ENCODE data around the gene THADA. TPM values are rescaled to one million over a fixed set of nuclear protein-coding genes. Genes with fewer than 3 reads are reported as not detected.
"Not testable (repeated sequence)": the region's sequence is repeated elsewhere in the genome, so short reads cannot be mapped to it uniquely, and the experiment has no call there.

The THADA gene
- total RNA-seq, 2 experiments from 2014 or later = 26.2 to 32.2 TPM

- peaks cover 6% of the 10 kb centered on the region for H3K4me1 Mint-ChIP-seq
- H3K27ac Mint-ChIP-seq = no peak overlapping the region
- ChIA-PET CTCF (no interaction called here), POLR2A (no interaction called here)
- peaks cover 24% of the 10 kb centered on the region for H3K9me3 Mint-ChIP-seq
- H3K36me3 Mint-ChIP-seq (ENCODE audit: low read depth) = peaks cover 74% of the 10 kb centered on the region
- no peaks in the 10 kb centered on the region for H3K27me3 Mint-ChIP-seq
- no peak overlapping the region for H3K4me3 Mint-ChIP-seq
- no peak for DNase-seq
Observed at GRCh38 chr2:43288417-43289305, 307.2 kb downstream of the THADA start.

GRCh38 chr2:43285987-43286386, 309.9 kb downstream of the THADA start:
- ChIA-PET CTCF (interaction anchor here (0.7 kb wide), 1 partner anchor 1005 kb away, joined by 3 read pairs; no protein-coding TSS in a partner anchor), POLR2A (no interaction called here)
- Mint-ChIP-seq H3K27me3 (no peaks in the 10 kb centered on the region), H3K9me3 (peaks cover 30% of the 10 kb centered on the region), H3K4me1 (no peaks in the 10 kb centered on the region), H3K36me3 (ENCODE audit: low read depth) (peaks cover 83% of the 10 kb centered on the region), H3K27ac (no peak overlapping the region), H3K4me3 (no peak overlapping the region)
- no peak for DNase-seq

GRCh38 chr2:43284967-43285366, 310.9 kb downstream of the THADA start:
- Mint-ChIP-seq H3K36me3 (ENCODE audit: low read depth) (peaks cover 76% of the 10 kb centered on the region), H3K27ac (no peak overlapping the region), H3K27me3 (no peaks in the 10 kb centered on the region), H3K9me3 (peaks cover 30% of the 10 kb centered on the region), H3K4me1 (no peaks in the 10 kb centered on the region), H3K4me3 (no peak overlapping the region)
- ChIA-PET CTCF (interaction anchor here (0.8 to 1.3 kb wide), 2 partner anchors 9 to 42 kb away, joined by 3 read pairs; no protein-coding TSS in a partner anchor), POLR2A (no interaction called here)
- DNase-seq = no peak

- H3K27ac Mint-ChIP-seq, DNase-seq, H3K27me3 Mint-ChIP-seq, POLR2A ChIA-PET, H3K4me3 Mint-ChIP-seq, H3K4me1 Mint-ChIP-seq: not testable (repeated sequence)
- H3K9me3 Mint-ChIP-seq = peaks cover 30% of the 10 kb centered on the region
- CTCF ChIA-PET = interaction anchor here (0.8 to 1.3 kb wide), 2 partner anchors 8 to 43 kb away, joined by 3 read pairs; no protein-coding TSS in a partner anchor
- peaks cover 77% of the 10 kb centered on the region for H3K36me3 Mint-ChIP-seq (ENCODE audit: low read depth)
Observed at GRCh38 chr2:43284347-43284746, 311.5 kb downstream of the THADA start.

- Mint-ChIP-seq H3K36me3 (ENCODE audit: low read depth) (peaks cover 53% of the 10 kb centered on the region), H3K27ac (no peak overlapping the region), H3K4me3 (no peak overlapping the region), H3K9me3 (peaks cover 24% of the 10 kb centered on the region), H3K4me1 (peaks cover 6% of the 10 kb centered on the region), H3K27me3 (no peaks in the 10 kb centered on the region)
- no peak for DNase-seq
- POLR2A ChIA-PET = no interaction called here
- CTCF ChIA-PET = no interaction called here
Observed at GRCh38 chr2:43280994-43281393, 314.8 kb downstream of the THADA start.

- H3K4me3 Mint-ChIP-seq = no peak overlapping the region
- peaks cover 6% of the 10 kb centered on the region for H3K4me1 Mint-ChIP-seq
- H3K36me3 Mint-ChIP-seq (ENCODE audit: low read depth) = peaks cover 38% of the 10 kb centered on the region
- H3K27me3 Mint-ChIP-seq = no peaks in the 10 kb centered on the region
- peaks cover 11% of the 10 kb centered on the region for H3K9me3 Mint-ChIP-seq
- CTCF ChIA-PET = interaction anchor here (2.3 kb wide), 1 partner anchor 12 kb away, joined by 6 read pairs; no protein-coding TSS in a partner anchor
- no peak for DNase-seq
- POLR2A ChIA-PET = no interaction called here
- no peak overlapping the region for H3K27ac Mint-ChIP-seq
Observed at GRCh38 chr2:43279317-43279840, 316.5 kb downstream of the THADA start.

GRCh38 chr2:43278564-43279220, 317.1 kb downstream of the THADA start:
- Mint-ChIP-seq H3K27me3 (no peaks in the 10 kb centered on the region), H3K36me3 (ENCODE audit: low read depth) (peaks cover 31% of the 10 kb centered on the region), H3K4me1 (peaks cover 6% of the 10 kb centered on the region), H3K27ac (no peak overlapping the region), H3K9me3 (peaks cover 8% of the 10 kb centered on the region), H3K4me3 (no peak overlapping the region)
- ChIA-PET POLR2A (no interaction called here), CTCF (interaction anchor here (2.3 kb wide), 1 partner anchor 11 kb away, joined by 6 read pairs; no protein-coding TSS in a partner anchor)
- DNase-seq = no peak

- CTCF ChIA-PET = interaction anchor here (1.6 to 2.3 kb wide), 2 partner anchors 8 to 9 kb away, joined by 3 to 6 read pairs; no protein-coding TSS in a partner anchor
Observed at GRCh38 chr2:43276962-43277391, 318.9 kb downstream of the THADA start.

GRCh38 chr2:43276266-43276941, 319.4 kb downstream of the THADA start:
- DNase-seq = no peak
- Mint-ChIP-seq H3K27ac (no peak overlapping the region), H3K36me3 (ENCODE audit: low read depth) (peaks cover 13% of the 10 kb centered on the region), H3K4me3 (no peak overlapping the region), H3K9me3 (no peaks in the 10 kb centered on the region), H3K4me1 (peaks cover 6% of the 10 kb centered on the region), H3K27me3 (no peaks in the 10 kb centered on the region)
- CTCF ChIA-PET = interaction anchor here (0.6 to 1.6 kb wide), 3 partner anchors 8 to 63 kb away, joined by 3 to 5 read pairs (median 3); no protein-coding TSS in a partner anchor
- POLR2A ChIA-PET = no interaction called here

More at GRCh38 chr2:43276962-43277391, 318.9 kb downstream of the THADA start:
- Mint-ChIP-seq H3K4me1 (peaks cover 6% of the 10 kb centered on the region), H3K36me3 (ENCODE audit: low read depth) (peaks cover 15% of the 10 kb centered on the region), H3K4me3 (no peak overlapping the region), H3K27ac (no peak overlapping the region), H3K9me3 (no peaks in the 10 kb centered on the region), H3K27me3 (no peaks in the 10 kb centered on the region)
- POLR2A ChIA-PET = no interaction called here
- DNase-seq = no peak

- H3K36me3 Mint-ChIP-seq (ENCODE audit: low read depth) = peaks cover 8% of the 10 kb centered on the region
- H3K9me3 Mint-ChIP-seq = no peaks in the 10 kb centered on the region
- H3K4me3 Mint-ChIP-seq = no peak overlapping the region
- no peaks in the 10 kb centered on the region for H3K27me3 Mint-ChIP-seq
- DNase-seq = no peak
- ChIA-PET POLR2A (no interaction called here), CTCF (no interaction called here)
- no peak overlapping the region for H3K27ac Mint-ChIP-seq
- peaks cover 9% of the 10 kb centered on the region for H3K4me1 Mint-ChIP-seq
Observed at GRCh38 chr2:43274721-43275120, 321.1 kb downstream of the THADA start.

GRCh38 chr2:43274055-43274454, 321.8 kb downstream of the THADA start:
- Mint-ChIP-seq H3K27me3 (no peaks in the 10 kb centered on the region), H3K9me3 (no peaks in the 10 kb centered on the region), H3K27ac (no peak overlapping the region), H3K4me3 (no peak overlapping the region), H3K4me1 (peaks cover 11% of the 10 kb centered on the region), H3K36me3 (ENCODE audit: low read depth) (peaks cover 8% of the 10 kb centered on the region)
- ChIA-PET POLR2A (no interaction called here), CTCF (no interaction called here)
- no peak for DNase-seq

GRCh38 chr2:43273529-43273928, 322.3 kb downstream of the THADA start:
- POLR2A ChIA-PET = no interaction called here
- no peak overlapping the region for H3K27ac Mint-ChIP-seq
- no peaks in the 10 kb centered on the region for H3K27me3 Mint-ChIP-seq
- H3K9me3 Mint-ChIP-seq = no peaks in the 10 kb centered on the region
- DNase-seq = no peak
- CTCF ChIA-PET = no interaction called here
- H3K4me1 Mint-ChIP-seq = peaks cover 14% of the 10 kb centered on the region
- no peak overlapping the region for H3K4me3 Mint-ChIP-seq
- peaks cover 8% of the 10 kb centered on the region for H3K36me3 Mint-ChIP-seq (ENCODE audit: low read depth)
